Prostate gland (tissue), 2 donors: ENCODE results near the gene ZSWIM2. TPM values are rescaled to one million over a fixed set of nuclear protein-coding genes. Genes with fewer than 3 reads are reported as not detected.
"Not testable (repeated sequence)": the region's sequence is repeated elsewhere in the genome, so short reads cannot be mapped to it uniquely, and the experiment has no call there.

Experiments used
- DNase-seq: peaks from one replicate; pipeline ENCODE4 v3.0.0-alpha.2; 2019; ENCODE audit warnings: low spot score
- H3K27ac ChIP-seq, 2 donors: fragments of 200-600 bp; sonication (generic); 2 replicates each; pipeline ENCODE4 v1.5.1; 2017 to 2019
- H3K27me3 ChIP-seq: fragments of 200-600 bp; sonication (generic); replicated peaks from 2 replicates; pipeline ENCODE4 v1.5.1; 2019; ENCODE audit not compliant: insufficient read depth
- H3K36me3 ChIP-seq, 2 donors: fragments of 200-600 bp; sonication (generic); 1 replicate in 1 of 2; 2 replicates in 1 of 2; pipeline versions ENCODE4 v1.5.1 to v1.8.1; 2017 to 2019
- H3K4me1 ChIP-seq: fragments of 200-600 bp; sonication (generic); replicated peaks from 2 replicates; pipeline ENCODE4 v1.5.1; 2019
- H3K4me3 ChIP-seq, 2 donors: fragments of 200-600 bp; sonication (generic); 2 replicates each; pipeline ENCODE4 v1.5.1; 2017 to 2019
- H3K9me3 ChIP-seq: fragments of 200-600 bp; sonication (generic); 2 replicates; pipeline ENCODE4 v1.5.1; 2017
- CTCF ChIP-seq, 4 experiments: fragments of 200-600 bp in 2 of 4; fragments of 450-650 bp in 2 of 4; sonication (generic) in 2 of 4; IDR thresholded peaks; 1 replicate in 3 of 4; 2 replicates in 1 of 4; pipeline ENCODE4 v1.5.1; 2016 to 2019; ENCODE audit warnings: antibody characterized with exemption in 4 of 4, mild to moderate bottlenecking in 2 of 4, moderate library complexity in 2 of 4
- POLR2A ChIP-seq: fragments of 450-650 bp; IDR thresholded peaks from one replicate; pipeline ENCODE4 v1.6.1; 2016; ENCODE audit warnings: antibody characterized with exemption, mild to moderate bottlenecking
- POLR2AphosphoS5 ChIP-seq: sonication (generic); formaldehyde crosslinking; IDR thresholded peaks from one replicate; pipeline ENCODE4 v1.6.1; 2017; ENCODE audit warnings: antibody characterized with exemption
- WGBS: methylation state at CpG from one replicate; pipeline ENCODE4 v1.1.5; 2018; 5-methylcytosine and 5-hydroxymethylcytosine counted together
- intact Hi-C: fragments of 100-400 bp; cut with DNase I; formaldehyde crosslinking; loops from one replicate; pipeline ENCODE4 v1.14.2; 2022
- total RNA-seq, 2 donors: library from RNA; depleted of rRNA; stranded (reverse); fragments of >200 nt; gene quantifications; one replicate each; pipeline ENCODE4 v1.1.0, GENCODE V29; 2016

Gene ZSWIM2
- 1 to 10 TPM in 1 of 2 donors, not detected in 1; 2.3 TPM for total RNA-seq

GRCh38 chr2:186848873-186849578 lies at the start of gene ZSWIM2:
Gene ZSWIM2, minus strand, starts transcription at chr2:186849170. Its CDS starts 40 bp downstream, at chr2:186849130.
- no peak for TF ChIP-seq CTCF (IDR thresholded peaks at IDR 0.05)
- TF ChIP-seq POLR2AphosphoS5: no peak
- no peak for TF ChIP-seq POLR2A
- peak; percentile 6 for DNase-seq
- Histone ChIP-seq H3K4me3 (peak within 1 kb of the TSS; percentile 8 to 10), H3K27ac (no peak within 1 kb of the TSS), H3K9me3 (no peaks in the 10 kb centered on the region), H3K27me3 (no peaks in the 10 kb centered on the region), H3K4me1 (no peaks in the 10 kb centered on the region), H3K36me3 (no peaks in the 10 kb centered on the region)
- WGBS: 2% methylated on average over 39 of the region's 39 CpGs
- intact Hi-C loops: no loop called here

- intact Hi-C loops, H3K27ac ChIP-seq, H3K4me3 ChIP-seq, H3K27me3 ChIP-seq, H3K4me1 ChIP-seq, H3K9me3 ChIP-seq, DNase-seq, H3K36me3 ChIP-seq: not testable (repeated sequence)
- 80% methylated on average over 3 of the region's 3 CpGs for WGBS
Measured at GRCh38 chr2:186896220-186896619, 47.2 kb upstream of the ZSWIM2 start.

GRCh38 chr2:186895451-186895850 lies 46.5 kb upstream of the ZSWIM2 start:
- Histone ChIP-seq H3K27ac (no peak overlapping the region), H3K9me3 (no peaks in the 10 kb centered on the region), H3K4me1 (no peaks in the 10 kb centered on the region), H3K27me3 (no peaks in the 10 kb centered on the region), H3K4me3 (no peak overlapping the region), H3K36me3 (no peaks in the 10 kb centered on the region)
- TF ChIP-seq POLR2AphosphoS5: no peak
- TF ChIP-seq CTCF (IDR thresholded peaks at IDR 0.05): no peak
- no peak for TF ChIP-seq POLR2A
- WGBS: 88% methylated on average over 2 of the region's 2 CpGs
- DNase-seq: no peak
- intact Hi-C loops: no loop called here

GRCh38 chr2:186894478-186894877 lies 45.5 kb upstream of the ZSWIM2 start:
- Histone ChIP-seq H3K27me3 (no peaks in the 10 kb centered on the region), H3K36me3 (no peaks in the 10 kb centered on the region), H3K4me1 (no peaks in the 10 kb centered on the region), H3K9me3 (no peaks in the 10 kb centered on the region), H3K27ac (no peak overlapping the region), H3K4me3 (no peak overlapping the region)
- TF ChIP-seq POLR2A: no peak
- TF ChIP-seq CTCF (IDR thresholded peaks at IDR 0.05): no peak
- 71% methylated on average over 5 of the region's 5 CpGs for WGBS
- intact Hi-C loops: no loop called here
- no peak for DNase-seq

GRCh38 chr2:186892821-186893220 lies 43.9 kb upstream of the ZSWIM2 start:
- H3K9me3 ChIP-seq: no peaks in the 10 kb centered on the region
- TF ChIP-seq CTCF (IDR thresholded peaks at IDR 0.05) (no peak), POLR2AphosphoS5 (no peak), POLR2A (no peak)
- H3K36me3 ChIP-seq: no peaks in the 10 kb centered on the region
- no peaks in the 10 kb centered on the region for H3K4me1 ChIP-seq
- H3K27me3 ChIP-seq: no peaks in the 10 kb centered on the region
- intact Hi-C loops: no loop called here
- no peak overlapping the region for H3K27ac ChIP-seq
- H3K4me3 ChIP-seq: no peak overlapping the region
- WGBS: 97% methylated on average over 2 of the region's 2 CpGs
- DNase-seq: no peak
